Keratinocyte (primary cell): ENCODE measurements around the gene GTF2A1L.

ENCODE experiments used
- EZH2 ChIP-seq: IDR thresholded peaks from one replicate; pipeline ENCODE4 v1.6.1; 2012; ENCODE audit warnings: inconsistent platforms, mild to moderate bottlenecking, low read length, moderate library complexity
- TF ChIP-seq, protein P1 (sequence below), 3 experiments: IDR thresholded peaks in 1 of 3; conservative IDR thresholded peaks in 1 of 3; optimal IDR thresholded peaks in 1 of 3; 2 replicates in 2 of 3; 3 replicates in 1 of 3; pipeline versions ENCODE3 to v1.5.1; 2011; ENCODE audit warnings: low read length in 3 of 3, mild to moderate bottlenecking in 3 of 3, moderate library complexity in 2 of 3, control low read depth in 1 of 3, inconsistent platforms in 1 of 3; ENCODE audit not compliant: insufficient read depth in 2 of 3; ENCODE audit errors: extremely low read depth in 1 of 3

DNA sequence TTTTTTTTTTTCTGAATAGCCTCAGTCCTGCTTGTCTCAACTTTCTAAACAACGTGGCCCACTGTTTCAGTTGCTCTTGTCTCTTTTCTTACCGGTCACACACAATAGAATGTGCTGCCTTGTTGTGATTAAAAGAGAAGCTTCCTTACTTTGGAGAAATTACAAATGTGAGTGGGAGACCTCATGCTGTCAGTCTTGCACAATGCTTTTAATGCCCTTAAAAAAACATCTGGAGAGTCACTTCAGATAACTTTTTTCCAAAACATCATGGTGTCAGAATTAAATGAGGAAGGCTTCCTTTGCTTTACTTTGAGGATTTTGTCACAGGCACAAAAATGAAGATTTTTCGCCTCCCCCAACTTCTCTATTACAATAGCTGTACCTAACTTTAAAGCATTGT lies 100.2 kb downstream of the GTF2A1L start:
- TF ChIP-seq, protein P1, sequence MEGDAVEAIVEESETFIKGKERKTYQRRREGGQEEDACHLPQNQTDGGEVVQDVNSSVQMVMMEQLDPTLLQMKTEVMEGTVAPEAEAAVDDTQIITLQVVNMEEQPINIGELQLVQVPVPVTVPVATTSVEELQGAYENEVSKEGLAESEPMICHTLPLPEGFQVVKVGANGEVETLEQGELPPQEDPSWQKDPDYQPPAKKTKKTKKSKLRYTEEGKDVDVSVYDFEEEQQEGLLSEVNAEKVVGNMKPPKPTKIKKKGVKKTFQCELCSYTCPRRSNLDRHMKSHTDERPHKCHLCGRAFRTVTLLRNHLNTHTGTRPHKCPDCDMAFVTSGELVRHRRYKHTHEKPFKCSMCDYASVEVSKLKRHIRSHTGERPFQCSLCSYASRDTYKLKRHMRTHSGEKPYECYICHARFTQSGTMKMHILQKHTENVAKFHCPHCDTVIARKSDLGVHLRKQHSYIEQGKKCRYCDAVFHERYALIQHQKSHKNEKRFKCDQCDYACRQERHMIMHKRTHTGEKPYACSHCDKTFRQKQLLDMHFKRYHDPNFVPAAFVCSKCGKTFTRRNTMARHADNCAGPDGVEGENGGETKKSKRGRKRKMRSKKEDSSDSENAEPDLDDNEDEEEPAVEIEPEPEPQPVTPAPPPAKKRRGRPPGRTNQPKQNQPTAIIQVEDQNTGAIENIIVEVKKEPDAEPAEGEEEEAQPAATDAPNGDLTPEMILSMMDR (optimal IDR thresholded peaks at IDR 0.05 in 1 of 3, IDR thresholded peaks at IDR 0.05 in 1 of 3, conservative IDR thresholded peaks at IDR 0.05 in 1 of 3; ENCODE audit: extremely low read depth in 1 of 3, insufficient read depth in 2 of 3, low read length in 3 of 3): no peak
- no peak for TF ChIP-seq EZH2
